K562 (cell line): ENCODE measurements around the gene PRRT1. TPM values are rescaled to one million over a fixed set of nuclear protein-coding genes. Genes with fewer than 3 reads are reported as not detected.

Experiments
- ARHGAP35 ChIP-seq: fragments of 450-650 bp; IDR thresholded peaks from 2 replicates; pipeline ENCODE4 v1.6.1; 2018; ENCODE audit not compliant: partially characterized antibody
- BRD4 ChIP-seq: fragments of 200-600 bp; sonication (generic); IDR thresholded peaks from 2 replicates; pipeline ENCODE4 v1.6.1; 2017; ENCODE audit warnings: inconsistent platforms
- CCAR2 ChIP-seq: fragments of 200-400 bp; formaldehyde crosslinking; IDR thresholded peaks from 2 replicates; pipeline ENCODE4 v1.6.1; 2017; ENCODE audit warnings: mild to moderate bottlenecking, low read depth, low read length
- HDAC2 ChIP-seq: fragments of 450-650 bp; IDR thresholded peaks from 2 replicates; pipeline ENCODE4 v1.6.1; 2016; ENCODE audit warnings: mild to moderate bottlenecking
- HDAC3 ChIP-seq: fragments of 450-650 bp; IDR thresholded peaks from 2 replicates; pipeline ENCODE4 v1.6.1; 2018; ENCODE audit warnings: borderline replicate concordance, mild to moderate bottlenecking, moderate library complexity; ENCODE audit not compliant: partially characterized antibody
- HDGF ChIP-seq: fragments of 450-650 bp; IDR thresholded peaks from 2 replicates; pipeline ENCODE4 v1.6.1; 2016
- HEY1 ChIP-seq: fragments of 250-450 bp; sonication (Bioruptor Pico); IDR thresholded peaks from 2 replicates; pipeline ENCODE4 v1.5.0; 2020; ENCODE audit warnings: mild to moderate bottlenecking, moderate library complexity, borderline replicate concordance
- JUNB ChIP-seq: fragments of 450-650 bp; formaldehyde crosslinking; conservative IDR thresholded peaks from 2 replicates; pipeline ENCODE4 v1.4.0; 2020; ENCODE audit warnings: mild to moderate bottlenecking
- NCOA4 ChIP-seq: fragments of 450-650 bp; IDR thresholded peaks from 2 replicates; pipeline ENCODE4 v1.6.1; 2018; ENCODE audit warnings: mild to moderate bottlenecking; ENCODE audit not compliant: partially characterized antibody
- NCOA6 ChIP-seq: fragments of 450-650 bp; IDR thresholded peaks from 2 replicates; pipeline ENCODE4 v1.6.1; 2017; ENCODE audit warnings: mild to moderate bottlenecking
- NFE2L1 ChIP-seq: fragments of 450-650 bp; IDR thresholded peaks from 2 replicates; pipeline ENCODE4 v1.6.1; 2016; ENCODE audit warnings: missing genetic modification characterization, low read depth, mild to moderate bottlenecking, missing compliant biosample characterization, moderate library complexity, borderline replicate concordance
- NONO ChIP-seq, 2 experiments: fragments of 200-400 bp in 1 of 2; fragments of 450-650 bp in 1 of 2; formaldehyde crosslinking in 1 of 2; IDR thresholded peaks; 2 replicates each; pipeline ENCODE4 v1.6.1; 2017; ENCODE audit warnings: low read depth in 2 of 2, mild to moderate bottlenecking in 2 of 2, moderate library complexity in 2 of 2, low read length in 1 of 2
- RBM22 ChIP-seq: fragments of 200-400 bp; formaldehyde crosslinking; IDR thresholded peaks from 2 replicates; pipeline ENCODE4 v1.6.1; 2018; ENCODE audit warnings: low read length, low read depth; ENCODE audit not compliant: poor library complexity, severe bottlenecking
- TBL1XR1 ChIP-seq, 2 experiments: IDR thresholded peaks; 2 replicates each; pipeline ENCODE4 v1.6.1; 2012; ENCODE audit warnings: improper control_type of control experiment in 2 of 2, low read length in 2 of 2, mild to moderate bottlenecking in 1 of 2
- ZBED1 ChIP-seq: IDR thresholded peaks from 2 replicates; pipeline ENCODE4 v1.6.1; 2014
- ZKSCAN1 ChIP-seq: fragments of 150-350 bp; IDR thresholded peaks from 2 replicates; pipeline ENCODE4 v1.6.1; 2016; ENCODE audit warnings: low read depth, low read length
- ZNF12 ChIP-seq: sonication (generic); formaldehyde crosslinking; IDR thresholded peaks from 2 replicates; pipeline ENCODE4 v1.4.0; 2020; ENCODE audit warnings: mild to moderate bottlenecking, missing genetic modification reagents
- polyA plus RNA-seq, 8 experiments: library from polyadenylated mRNA; depleted of rRNA in 4 of 8; stranded (reverse) in 5 of 8; unstranded in 3 of 8; fragments of >200 nt; fragmentation: Nextera tagmentation in 2 of 8; fragmentation: Illumina TruSeq in 1 of 8; extraction: Ambion mirVana in 2 of 8; extraction: Trizol in 1 of 8; gene quantifications; 2 replicates each; pipeline versions ENCODE4 v1.2.1 to v1.2.3, GENCODE V29; 2011 to 2014; ENCODE audit warnings: inconsistent platforms in 1 of 8, missing spikeins in 1 of 8
- total RNA-seq, 7 experiments: library from RNA; depleted of rRNA in 6 of 7; stranded (reverse); fragments of >200 nt in 6 of 7; fragmentation: Illumina TruSeq in 2 of 7; extraction: Trizol in 2 of 7; gene quantifications; 2 replicates each; pipeline versions ENCODE4 v1.2.1 to v1.2.3, GENCODE V29; 2011 to 2021; ENCODE audit warnings: low replicate concordance in 1 of 7
- TF ChIP-seq, protein P1 (sequence below): fragments of 250-450 bp; sonication (Bioruptor Pico); IDR thresholded peaks from 2 replicates; pipeline ENCODE4 v1.4.0; 2020
- TF ChIP-seq, protein P2 (sequence below): fragments of 450-650 bp; IDR thresholded peaks from 2 replicates; pipeline ENCODE4 v1.6.1; 2017; ENCODE audit warnings: antibody characterized with exemption, mild to moderate bottlenecking
- TF ChIP-seq, protein P3 (sequence below): fragments of 250-450 bp; sonication (Bioruptor Pico); IDR thresholded peaks from 2 replicates; pipeline ENCODE4 v1.5.0; 2022; ENCODE audit warnings: mild to moderate bottlenecking

PRRT1 gene
- total and polyA plus RNA-seq, 9 of the 15 experiments (the other 6 are each of a cell fraction or from before 2014, with no cell fraction given): 0.14 to 3.5 (median 0.41) TPM

DNA sequence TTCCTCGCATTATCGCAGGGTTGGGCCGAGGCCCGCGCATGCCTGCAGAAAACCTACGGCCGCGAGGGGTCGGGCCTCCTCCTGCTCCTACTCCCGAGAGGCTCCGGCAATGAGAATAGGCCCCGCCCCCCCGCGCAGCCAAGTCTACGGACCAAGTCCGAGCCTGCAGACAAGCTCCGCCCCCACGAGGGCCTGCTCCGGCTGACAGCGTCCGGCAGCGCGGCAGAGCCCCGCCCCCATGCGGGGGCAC lies 43.8 kb upstream of the PRRT1 start (continued):
- TF ChIP-seq HDAC3: no peak
- no peak for TF ChIP-seq CCAR2
- no peak for TF ChIP-seq NCOA4
- TF ChIP-seq, protein P1, sequence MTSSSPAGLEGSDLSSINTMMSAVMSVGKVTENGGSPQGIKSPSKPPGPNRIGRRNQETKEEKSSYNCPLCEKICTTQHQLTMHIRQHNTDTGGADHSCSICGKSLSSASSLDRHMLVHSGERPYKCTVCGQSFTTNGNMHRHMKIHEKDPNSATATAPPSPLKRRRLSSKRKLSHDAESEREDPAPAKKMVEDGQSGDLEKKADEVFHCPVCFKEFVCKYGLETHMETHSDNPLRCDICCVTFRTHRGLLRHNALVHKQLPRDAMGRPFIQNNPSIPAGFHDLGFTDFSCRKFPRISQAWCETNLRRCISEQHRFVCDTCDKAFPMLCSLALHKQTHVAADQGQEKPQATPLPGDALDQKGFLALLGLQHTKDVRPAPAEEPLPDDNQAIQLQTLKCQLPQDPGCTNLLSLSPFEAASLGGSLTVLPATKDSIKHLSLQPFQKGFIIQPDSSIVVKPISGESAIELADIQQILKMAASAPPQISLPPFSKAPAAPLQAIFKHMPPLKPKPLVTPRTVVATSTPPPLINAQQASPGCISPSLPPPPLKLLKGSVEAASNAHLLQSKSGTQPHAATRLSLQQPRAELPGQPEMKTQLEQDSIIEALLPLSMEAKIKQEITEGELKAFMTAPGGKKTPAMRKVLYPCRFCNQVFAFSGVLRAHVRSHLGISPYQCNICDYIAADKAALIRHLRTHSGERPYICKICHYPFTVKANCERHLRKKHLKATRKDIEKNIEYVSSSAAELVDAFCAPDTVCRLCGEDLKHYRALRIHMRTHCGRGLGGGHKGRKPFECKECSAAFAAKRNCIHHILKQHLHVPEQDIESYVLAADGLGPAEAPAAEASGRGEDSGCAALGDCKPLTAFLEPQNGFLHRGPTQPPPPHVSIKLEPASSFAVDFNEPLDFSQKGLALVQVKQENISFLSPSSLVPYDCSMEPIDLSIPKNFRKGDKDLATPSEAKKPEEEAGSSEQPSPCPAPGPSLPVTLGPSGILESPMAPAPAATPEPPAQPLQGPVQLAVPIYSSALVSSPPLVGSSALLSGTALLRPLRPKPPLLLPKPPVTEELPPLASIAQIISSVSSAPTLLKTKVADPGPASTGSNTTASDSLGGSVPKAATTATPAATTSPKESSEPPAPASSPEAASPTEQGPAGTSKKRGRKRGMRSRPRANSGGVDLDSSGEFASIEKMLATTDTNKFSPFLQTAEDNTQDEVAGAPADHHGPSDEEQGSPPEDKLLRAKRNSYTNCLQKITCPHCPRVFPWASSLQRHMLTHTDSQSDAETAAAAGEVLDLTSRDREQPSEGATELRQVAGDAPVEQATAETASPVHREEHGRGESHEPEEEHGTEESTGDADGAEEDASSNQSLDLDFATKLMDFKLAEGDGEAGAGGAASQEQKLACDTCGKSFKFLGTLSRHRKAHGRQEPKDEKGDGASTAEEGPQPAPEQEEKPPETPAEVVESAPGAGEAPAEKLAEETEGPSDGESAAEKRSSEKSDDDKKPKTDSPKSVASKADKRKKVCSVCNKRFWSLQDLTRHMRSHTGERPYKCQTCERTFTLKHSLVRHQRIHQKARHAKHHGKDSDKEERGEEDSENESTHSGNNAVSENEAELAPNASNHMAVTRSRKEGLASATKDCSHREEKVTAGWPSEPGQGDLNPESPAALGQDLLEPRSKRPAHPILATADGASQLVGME: no peak
- TF ChIP-seq ZBED1: no peak
- TF ChIP-seq, protein P2, sequence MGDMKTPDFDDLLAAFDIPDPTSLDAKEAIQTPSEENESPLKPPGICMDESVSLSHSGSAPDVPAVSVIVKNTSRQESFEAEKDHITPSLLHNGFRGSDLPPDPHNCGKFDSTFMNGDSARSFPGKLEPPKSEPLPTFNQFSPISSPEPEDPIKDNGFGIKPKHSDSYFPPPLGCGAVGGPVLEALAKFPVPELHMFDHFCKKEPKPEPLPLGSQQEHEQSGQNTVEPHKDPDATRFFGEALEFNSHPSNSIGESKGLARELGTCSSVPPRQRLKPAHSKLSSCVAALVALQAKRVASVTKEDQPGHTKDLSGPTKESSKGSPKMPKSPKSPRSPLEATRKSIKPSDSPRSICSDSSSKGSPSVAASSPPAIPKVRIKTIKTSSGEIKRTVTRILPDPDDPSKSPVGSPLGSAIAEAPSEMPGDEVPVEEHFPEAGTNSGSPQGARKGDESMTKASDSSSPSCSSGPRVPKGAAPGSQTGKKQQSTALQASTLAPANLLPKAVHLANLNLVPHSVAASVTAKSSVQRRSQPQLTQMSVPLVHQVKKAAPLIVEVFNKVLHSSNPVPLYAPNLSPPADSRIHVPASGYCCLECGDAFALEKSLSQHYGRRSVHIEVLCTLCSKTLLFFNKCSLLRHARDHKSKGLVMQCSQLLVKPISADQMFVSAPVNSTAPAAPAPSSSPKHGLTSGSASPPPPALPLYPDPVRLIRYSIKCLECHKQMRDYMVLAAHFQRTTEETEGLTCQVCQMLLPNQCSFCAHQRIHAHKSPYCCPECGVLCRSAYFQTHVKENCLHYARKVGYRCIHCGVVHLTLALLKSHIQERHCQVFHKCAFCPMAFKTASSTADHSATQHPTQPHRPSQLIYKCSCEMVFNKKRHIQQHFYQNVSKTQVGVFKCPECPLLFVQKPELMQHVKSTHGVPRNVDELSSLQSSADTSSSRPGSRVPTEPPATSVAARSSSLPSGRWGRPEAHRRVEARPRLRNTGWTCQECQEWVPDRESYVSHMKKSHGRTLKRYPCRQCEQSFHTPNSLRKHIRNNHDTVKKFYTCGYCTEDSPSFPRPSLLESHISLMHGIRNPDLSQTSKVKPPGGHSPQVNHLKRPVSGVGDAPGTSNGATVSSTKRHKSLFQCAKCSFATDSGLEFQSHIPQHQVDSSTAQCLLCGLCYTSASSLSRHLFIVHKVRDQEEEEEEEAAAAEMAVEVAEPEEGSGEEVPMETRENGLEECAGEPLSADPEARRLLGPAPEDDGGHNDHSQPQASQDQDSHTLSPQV: no peak
- no peak for TF ChIP-seq ARHGAP35
- TF ChIP-seq, protein P3, sequence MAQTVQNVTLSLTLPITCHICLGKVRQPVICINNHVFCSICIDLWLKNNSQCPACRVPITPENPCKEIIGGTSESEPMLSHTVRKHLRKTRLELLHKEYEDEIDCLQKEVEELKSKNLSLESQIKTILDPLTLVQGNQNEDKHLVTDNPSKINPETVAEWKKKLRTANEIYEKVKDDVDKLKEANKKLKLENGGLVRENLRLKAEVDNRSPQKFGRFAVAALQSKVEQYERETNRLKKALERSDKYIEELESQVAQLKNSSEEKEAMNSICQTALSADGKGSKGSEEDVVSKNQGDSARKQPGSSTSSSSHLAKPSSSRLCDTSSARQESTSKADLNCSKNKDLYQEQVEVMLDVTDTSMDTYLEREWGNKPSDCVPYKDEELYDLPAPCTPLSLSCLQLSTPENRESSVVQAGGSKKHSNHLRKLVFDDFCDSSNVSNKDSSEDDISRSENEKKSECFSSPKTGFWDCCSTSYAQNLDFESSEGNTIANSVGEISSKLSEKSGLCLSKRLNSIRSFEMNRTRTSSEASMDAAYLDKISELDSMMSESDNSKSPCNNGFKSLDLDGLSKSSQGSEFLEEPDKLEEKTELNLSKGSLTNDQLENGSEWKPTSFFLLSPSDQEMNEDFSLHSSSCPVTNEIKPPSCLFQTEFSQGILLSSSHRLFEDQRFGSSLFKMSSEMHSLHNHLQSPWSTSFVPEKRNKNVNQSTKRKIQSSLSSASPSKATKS (CRISPR knock-in tag): no peak
- no peak for TF ChIP-seq HDAC2
- no peak; the same call in none of the 2 replicates for TF ChIP-seq HDGF
- no peak for TF ChIP-seq BRD4
- TF ChIP-seq ZNF12: no peak
- TF ChIP-seq TBL1XR1 (IDR thresholded peaks at IDR 0.05; ENCODE audit: low read length in 2 of 2): no peak
- TF ChIP-seq NONO (IDR thresholded peaks at IDR 0.05; ENCODE audit: low read depth in 2 of 2, low read length in 1 of 2): no peak
- no peak for TF ChIP-seq ZKSCAN1
- TF ChIP-seq NFE2L1: no peak
- TF ChIP-seq HEY1 (CRISPR knock-in tag): no peak
- TF ChIP-seq NCOA6: no peak
- TF ChIP-seq JUNB (CRISPR knock-in tag): no peak
- TF ChIP-seq RBM22: no peak
